ENCODE data around the gene STRIT1.

The STRIT1 gene

GRCh38 chr3:155293516-155293915 lies at the start of gene STRIT1:
TSS of gene STRIT1 (minus strand) at chr3:155293683.
- H3K9ac ChIP-seq = no peak within 1 kb of the TSS
- H2AFZ ChIP-seq (ENCODE audit: low read depth) = no peak within 1 kb of the TSS
- TF ChIP-seq, protein P1, sequence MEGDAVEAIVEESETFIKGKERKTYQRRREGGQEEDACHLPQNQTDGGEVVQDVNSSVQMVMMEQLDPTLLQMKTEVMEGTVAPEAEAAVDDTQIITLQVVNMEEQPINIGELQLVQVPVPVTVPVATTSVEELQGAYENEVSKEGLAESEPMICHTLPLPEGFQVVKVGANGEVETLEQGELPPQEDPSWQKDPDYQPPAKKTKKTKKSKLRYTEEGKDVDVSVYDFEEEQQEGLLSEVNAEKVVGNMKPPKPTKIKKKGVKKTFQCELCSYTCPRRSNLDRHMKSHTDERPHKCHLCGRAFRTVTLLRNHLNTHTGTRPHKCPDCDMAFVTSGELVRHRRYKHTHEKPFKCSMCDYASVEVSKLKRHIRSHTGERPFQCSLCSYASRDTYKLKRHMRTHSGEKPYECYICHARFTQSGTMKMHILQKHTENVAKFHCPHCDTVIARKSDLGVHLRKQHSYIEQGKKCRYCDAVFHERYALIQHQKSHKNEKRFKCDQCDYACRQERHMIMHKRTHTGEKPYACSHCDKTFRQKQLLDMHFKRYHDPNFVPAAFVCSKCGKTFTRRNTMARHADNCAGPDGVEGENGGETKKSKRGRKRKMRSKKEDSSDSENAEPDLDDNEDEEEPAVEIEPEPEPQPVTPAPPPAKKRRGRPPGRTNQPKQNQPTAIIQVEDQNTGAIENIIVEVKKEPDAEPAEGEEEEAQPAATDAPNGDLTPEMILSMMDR (conservative IDR thresholded peaks at IDR 0.05; ENCODE audit: low read depth, low read length) = no peak
- no peak within 1 kb of the TSS for H3K4me2 ChIP-seq
- no peaks in the 10 kb centered on the region for H3K79me2 ChIP-seq (ENCODE audit: insufficient read depth, low read depth)
- H3K27ac ChIP-seq = no peak within 1 kb of the TSS
- H3K27me3 ChIP-seq (ENCODE audit: insufficient read depth, low read depth) = no peaks in the 10 kb centered on the region
- H3K36me3 ChIP-seq (ENCODE audit: insufficient read depth) = no peaks in the 10 kb centered on the region
- no peak within 1 kb of the TSS for H3K4me3 ChIP-seq (IDR thresholded peaks at IDR 0.05; ENCODE audit: insufficient read depth, low read depth, low read length)
- no peaks in the 10 kb centered on the region for H4K20me1 ChIP-seq (ENCODE audit: insufficient read depth)
- H3K4me1 ChIP-seq (ENCODE audit: low read depth, poor library complexity, severe bottlenecking) = no peaks in the 10 kb centered on the region

DNA sequence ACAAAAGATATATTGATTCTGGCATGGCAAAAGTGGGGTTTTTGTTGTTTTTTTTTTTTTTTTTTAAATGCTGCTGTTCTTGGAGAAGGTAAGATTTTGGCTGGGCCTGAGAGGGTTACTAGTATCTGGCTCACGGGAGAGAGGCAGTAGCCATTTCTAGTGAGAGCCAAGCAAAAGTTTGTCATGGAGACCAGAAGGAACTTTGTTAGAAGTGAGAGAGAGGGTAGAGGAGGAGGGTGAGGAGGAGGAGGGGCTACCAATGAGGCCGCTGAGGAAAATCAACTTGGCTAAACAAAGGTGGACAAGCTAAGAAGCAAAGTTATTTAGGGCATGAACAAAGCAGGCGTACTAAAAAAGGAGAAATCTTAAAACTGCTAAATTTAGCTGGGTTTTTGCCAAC lies 48.9 kb upstream of the STRIT1 start:
- Histone ChIP-seq H2AFZ (ENCODE audit: low read depth) (no peak overlapping the region), H3K4me2 (no peak overlapping the region), H3K4me1 (ENCODE audit: low read depth, poor library complexity, severe bottlenecking) (no peaks in the 10 kb centered on the region), H4K20me1 (ENCODE audit: insufficient read depth) (no peaks in the 10 kb centered on the region), H3K27me3 (ENCODE audit: insufficient read depth, low read depth) (no peaks in the 10 kb centered on the region), H3K4me3 (IDR thresholded peaks at IDR 0.05; ENCODE audit: insufficient read depth, low read depth, low read length) (no peak overlapping the region), H3K27ac (no peak overlapping the region), H3K9ac (no peak overlapping the region), H3K79me2 (ENCODE audit: insufficient read depth, low read depth) (no peaks in the 10 kb centered on the region), H3K36me3 (ENCODE audit: insufficient read depth) (no peaks in the 10 kb centered on the region)
- TF ChIP-seq, protein P1 (conservative IDR thresholded peaks at IDR 0.05; ENCODE audit: low read depth, low read length) = no peak

GRCh38 chr3:155339052-155339451 lies 45.6 kb upstream of the STRIT1 start:
- H3K27ac ChIP-seq = no peak overlapping the region
- no peak overlapping the region for H3K4me3 ChIP-seq (IDR thresholded peaks at IDR 0.05; ENCODE audit: insufficient read depth, low read depth, low read length)
- H2AFZ ChIP-seq (ENCODE audit: low read depth) = no peak overlapping the region
- H3K9ac ChIP-seq = no peak overlapping the region
- TF ChIP-seq, protein P1 (conservative IDR thresholded peaks at IDR 0.05; ENCODE audit: low read depth, low read length) = no peak
- H3K79me2 ChIP-seq (ENCODE audit: insufficient read depth, low read depth) = no peaks in the 10 kb centered on the region
- H3K36me3 ChIP-seq (ENCODE audit: insufficient read depth) = no peaks in the 10 kb centered on the region
- no peaks in the 10 kb centered on the region for H4K20me1 ChIP-seq (ENCODE audit: insufficient read depth)
- H3K4me1 ChIP-seq (ENCODE audit: low read depth, poor library complexity, severe bottlenecking) = peaks cover 26% of the 10 kb centered on the region
- no peaks in the 10 kb centered on the region for H3K27me3 ChIP-seq (ENCODE audit: insufficient read depth, low read depth)
- H3K4me2 ChIP-seq = no peak overlapping the region

GRCh38 chr3:155335724-155336354 lies 42.4 kb upstream of the STRIT1 start:
- Histone ChIP-seq H3K9ac (no peak overlapping the region), H3K4me3 (IDR thresholded peaks at IDR 0.05; ENCODE audit: insufficient read depth, low read depth, low read length) (no peak overlapping the region), H2AFZ (ENCODE audit: low read depth) (no peak overlapping the region), H3K36me3 (ENCODE audit: insufficient read depth) (no peaks in the 10 kb centered on the region), H3K27ac (0 out of 2 replicates have a peak overlapping the region, but pooled peaks have one; percentile 9), H3K4me1 (ENCODE audit: low read depth, poor library complexity, severe bottlenecking) (peaks cover 26% of the 10 kb centered on the region), H4K20me1 (ENCODE audit: insufficient read depth) (no peaks in the 10 kb centered on the region), H3K4me2 (peak overlapping the region; percentile 1; the same call in 1 of the 2 replicates), H3K27me3 (ENCODE audit: insufficient read depth, low read depth) (no peaks in the 10 kb centered on the region), H3K79me2 (ENCODE audit: insufficient read depth, low read depth) (no peaks in the 10 kb centered on the region)
- TF ChIP-seq, protein P1 (conservative IDR thresholded peaks at IDR 0.05; ENCODE audit: low read depth, low read length) = no peak
